Hepatocyte (in vitro differentiated cells): Measurements from ENCODE around the gene CHCHD4.

Experiments
- CTCF ChIP-seq: fragments of 200-600 bp; sonication (generic); IDR thresholded peaks from 2 replicates; pipeline ENCODE4 v1.5.1; 2016; ENCODE audit warnings: antibody characterized with exemption, mild to moderate bottlenecking; ENCODE audit not compliant: poor library complexity
- EZH2 ChIP-seq: fragments of 200-600 bp; sonication (generic); IDR thresholded peaks from 2 replicates; pipeline ENCODE4 v1.6.1; 2016; ENCODE audit warnings: antibody characterized with exemption, mild to moderate bottlenecking, borderline replicate concordance
- EZH2phosphoT487 ChIP-seq: fragments of 200-600 bp; sonication (generic); IDR thresholded peaks from one replicate; pipeline ENCODE4 v1.6.1; 2018; ENCODE audit warnings: antibody characterized with exemption, mild to moderate bottlenecking, low read depth, moderate library complexity; ENCODE audit not compliant: unreplicated experiment, severe bottlenecking

GRCh38 chr3:14141602-14142341 is 17.1 kb upstream of the CHCHD4 start:
- TF ChIP-seq CTCF, result no peak
- no peak for TF ChIP-seq EZH2
- TF ChIP-seq EZH2phosphoT487, result no peak
